IPS-15b (cell line): Measurements from ENCODE around the gene TMEM86A.

ENCODE experiments used
- H3K27me3 ChIP-seq: one replicate; pipeline ENCODE4 v1.6.1; 2013; ENCODE audit warnings: low read length; ENCODE audit not compliant: control insufficient read depth, insufficient read depth
- H3K36me3 ChIP-seq: one replicate; pipeline ENCODE4 v1.6.1; 2013; ENCODE audit warnings: low read length; ENCODE audit not compliant: control insufficient read depth, insufficient read depth
- H3K4me1 ChIP-seq: one replicate; pipeline ENCODE4 v1.6.1; 2013; ENCODE audit warnings: mild to moderate bottlenecking, low read length; ENCODE audit not compliant: control insufficient read depth, insufficient read depth
- H3K4me3 ChIP-seq: one replicate; pipeline ENCODE4 v1.5.1; 2013; ENCODE audit warnings: low read depth, low read length
- H3K9ac ChIP-seq: one replicate; pipeline ENCODE4 v1.6.1; 2013; ENCODE audit warnings: low read depth, mild to moderate bottlenecking, low read length
- H3K9me3 ChIP-seq: one replicate; pipeline ENCODE4 v1.6.1; 2013; ENCODE audit warnings: mild to moderate bottlenecking, low read length; ENCODE audit not compliant: control insufficient read depth, insufficient read depth

Gene TMEM86A

DNA sequence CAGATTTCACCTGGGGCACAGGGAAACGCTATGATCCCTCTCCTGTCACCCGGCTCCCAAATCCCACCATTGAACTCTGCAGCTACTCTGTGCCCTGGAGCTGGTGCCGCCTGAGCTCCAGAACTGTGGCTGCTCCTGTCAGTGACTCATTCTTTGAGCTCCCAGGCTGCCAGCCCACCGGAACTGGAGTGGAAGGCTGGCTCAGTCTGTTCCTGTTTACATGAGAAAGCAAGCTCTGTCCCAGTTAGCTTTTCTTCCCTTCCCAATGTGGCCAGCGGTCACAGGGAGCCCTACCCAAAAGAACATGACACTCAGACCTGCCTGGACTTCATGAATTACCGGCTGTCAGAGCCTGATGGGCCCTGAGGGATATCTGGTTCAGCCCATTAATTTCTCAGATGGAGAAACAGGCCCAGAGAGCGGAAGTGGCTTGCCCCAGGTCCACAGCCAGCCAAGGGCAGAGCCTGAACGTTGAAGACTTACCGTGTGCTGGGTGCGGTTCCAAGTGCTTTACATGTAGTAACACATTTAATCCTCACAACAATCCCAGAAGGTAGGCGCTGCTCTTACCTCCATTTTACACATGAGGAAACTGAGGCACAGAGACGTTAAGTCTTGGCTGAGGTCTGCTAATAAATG lies 51.2 kb downstream of the TMEM86A start:
- Histone ChIP-seq H3K4me1 (no peaks in the 10 kb centered on the region), H3K4me3 (no peak overlapping the region), H3K9me3 (no peaks in the 10 kb centered on the region), H3K27me3 (no peaks in the 10 kb centered on the region), H3K9ac (no peak overlapping the region), H3K36me3 (no peaks in the 10 kb centered on the region)

DNA sequence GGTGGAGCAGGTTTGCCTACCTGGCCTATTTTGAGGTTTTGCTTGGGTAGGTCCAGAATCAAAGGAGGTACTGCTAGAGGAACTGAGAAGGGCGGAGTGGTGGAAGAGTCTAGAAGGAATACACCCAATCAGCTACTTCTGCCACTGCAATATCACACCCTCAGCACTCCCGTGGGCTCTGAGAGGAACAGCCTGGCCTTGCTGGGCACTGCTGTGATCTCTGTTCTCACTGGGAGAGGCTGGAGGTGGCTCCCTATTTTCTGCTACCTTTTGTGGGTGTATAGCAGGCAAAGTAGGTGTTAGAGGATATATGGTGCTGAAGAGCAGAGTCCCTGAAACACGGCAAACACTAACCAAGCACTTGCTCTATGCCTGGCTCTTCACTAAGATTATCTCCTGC lies 52.4 kb downstream of the TMEM86A start:
- Histone ChIP-seq H3K27me3 (no peaks in the 10 kb centered on the region), H3K4me1 (no peaks in the 10 kb centered on the region), H3K4me3 (no peak overlapping the region), H3K36me3 (no peaks in the 10 kb centered on the region), H3K9me3 (no peaks in the 10 kb centered on the region), H3K9ac (no peak overlapping the region)

DNA sequence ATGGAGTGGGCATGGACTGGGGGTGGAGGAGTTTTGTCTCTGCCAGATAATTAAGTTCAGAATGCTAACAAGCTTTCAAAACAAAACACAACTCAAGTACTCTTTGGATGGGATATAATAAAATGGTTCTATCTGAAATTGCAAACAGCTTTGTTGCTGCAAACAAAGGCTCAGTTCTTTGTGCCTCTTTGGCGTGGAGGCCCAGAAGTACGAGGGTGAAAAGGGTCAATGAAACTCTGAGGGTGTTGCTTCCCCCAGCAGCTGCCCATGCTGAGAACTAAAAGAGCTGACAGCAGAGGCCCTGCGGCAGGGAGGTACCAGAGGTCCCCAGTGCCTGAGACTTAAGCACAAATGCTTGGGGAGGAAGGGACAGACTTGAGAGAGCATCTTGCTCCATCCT lies 53.9 kb downstream of the TMEM86A start:
- H3K9me3 ChIP-seq, result no peaks in the 10 kb centered on the region
- no peaks in the 10 kb centered on the region for H3K27me3 ChIP-seq
- no peak overlapping the region for H3K9ac ChIP-seq
- H3K4me1 ChIP-seq, result no peaks in the 10 kb centered on the region
- no peak overlapping the region for H3K4me3 ChIP-seq
- no peaks in the 10 kb centered on the region for H3K36me3 ChIP-seq

DNA sequence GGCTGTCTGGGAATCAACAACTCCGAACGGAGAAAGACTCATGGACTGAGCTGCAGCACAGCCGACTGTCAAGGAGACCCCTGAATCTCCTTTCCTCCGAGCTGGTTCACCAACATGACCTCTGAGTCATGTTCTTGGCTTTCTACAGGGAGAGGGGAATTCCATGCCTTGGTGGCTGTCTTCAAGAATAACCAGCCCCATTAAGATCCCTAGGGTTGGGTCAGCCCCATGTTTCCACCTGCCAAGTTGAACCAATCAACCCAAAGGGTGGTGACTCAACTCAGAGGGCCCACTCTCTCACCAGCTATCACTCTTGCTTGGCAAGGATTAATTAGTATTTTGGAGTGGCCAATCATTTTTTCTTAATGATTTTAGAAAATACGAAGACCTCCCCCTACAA lies 55.7 kb downstream of the TMEM86A start:
- Histone ChIP-seq H3K36me3 (no peaks in the 10 kb centered on the region), H3K4me3 (no peak overlapping the region), H3K27me3 (no peaks in the 10 kb centered on the region), H3K4me1 (no peaks in the 10 kb centered on the region), H3K9me3 (no peaks in the 10 kb centered on the region), H3K9ac (no peak overlapping the region)
